Measurements from ENCODE around the gene GLP2R.
"Not testable (repeated sequence)": the region's sequence is repeated elsewhere in the genome, so short reads cannot be mapped to it uniquely, and the experiment has no call there.

Gene GLP2R

GRCh38 chr17:9918804-9919352 is 93.2 kb downstream of the GLP2R start:
- no peak for DNase-seq (ENCODE audit: low read depth in 4 of 4, low spot score in 1 of 4)

DNA sequence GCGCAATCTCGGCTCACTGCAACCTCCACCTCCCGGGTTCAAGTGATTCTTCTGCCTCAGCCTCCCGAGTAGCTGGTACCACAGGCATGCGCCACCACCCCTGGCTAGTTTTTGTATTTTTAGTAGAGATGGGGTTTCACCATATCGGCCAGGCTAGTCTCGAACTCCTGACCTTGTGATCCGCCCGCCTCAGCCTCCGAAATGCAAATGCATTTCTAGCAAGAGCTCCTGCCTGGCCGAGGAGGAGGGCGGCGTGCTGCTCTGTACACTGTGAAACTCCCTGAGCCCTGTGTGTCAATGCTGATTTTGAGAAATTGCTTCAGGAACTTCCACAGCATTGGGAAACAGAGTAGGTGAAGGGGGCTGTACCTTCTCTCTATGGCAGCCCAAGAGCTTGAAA is 95.5 kb downstream of the GLP2R start:
- not testable (repeated sequence) for DNase-seq (ENCODE audit: low read depth in 4 of 4, low spot score in 1 of 4)

- no peak for DNase-seq (ENCODE audit: low read depth in 4 of 4, low spot score in 1 of 4)
Measured at GRCh38 chr17:9922012-9922848, 96.5 kb downstream of the GLP2R start.

DNA sequence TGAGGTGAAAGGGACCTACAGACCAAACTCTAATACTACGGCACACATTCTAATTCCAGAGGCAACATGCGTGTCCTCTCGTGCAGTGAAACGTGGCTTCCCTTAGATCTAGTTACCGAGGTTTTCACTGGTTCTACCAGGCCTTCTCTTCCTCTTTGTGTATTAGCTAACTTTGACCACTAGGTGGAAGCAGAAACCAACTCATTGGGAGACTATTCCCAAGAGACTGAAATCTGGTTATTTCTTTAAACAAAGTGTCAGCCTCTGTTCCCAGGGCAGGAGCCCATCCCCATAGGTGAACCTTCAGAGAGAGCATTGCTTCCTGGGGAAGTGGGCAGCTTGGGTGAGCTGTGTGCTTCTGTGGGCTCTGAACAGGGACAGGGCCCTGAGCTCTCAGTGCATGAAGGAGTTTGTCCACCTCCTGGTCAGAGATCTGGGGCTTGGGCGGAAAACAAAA is 99.0 kb downstream of the GLP2R start:
- no peak for DNase-seq (ENCODE audit: low read depth in 4 of 4, low spot score in 1 of 4)

GRCh38 chr17:9925457-9925856 is 99.7 kb downstream of the GLP2R start:
- DNase-seq (ENCODE audit: low read depth in 4 of 4, low spot score in 1 of 4): no peak

GRCh38 chr17:9926150-9926804 is 100.6 kb downstream of the GLP2R start:
- no peak for DNase-seq (ENCODE audit: low read depth in 4 of 4, low spot score in 1 of 4)

DNA sequence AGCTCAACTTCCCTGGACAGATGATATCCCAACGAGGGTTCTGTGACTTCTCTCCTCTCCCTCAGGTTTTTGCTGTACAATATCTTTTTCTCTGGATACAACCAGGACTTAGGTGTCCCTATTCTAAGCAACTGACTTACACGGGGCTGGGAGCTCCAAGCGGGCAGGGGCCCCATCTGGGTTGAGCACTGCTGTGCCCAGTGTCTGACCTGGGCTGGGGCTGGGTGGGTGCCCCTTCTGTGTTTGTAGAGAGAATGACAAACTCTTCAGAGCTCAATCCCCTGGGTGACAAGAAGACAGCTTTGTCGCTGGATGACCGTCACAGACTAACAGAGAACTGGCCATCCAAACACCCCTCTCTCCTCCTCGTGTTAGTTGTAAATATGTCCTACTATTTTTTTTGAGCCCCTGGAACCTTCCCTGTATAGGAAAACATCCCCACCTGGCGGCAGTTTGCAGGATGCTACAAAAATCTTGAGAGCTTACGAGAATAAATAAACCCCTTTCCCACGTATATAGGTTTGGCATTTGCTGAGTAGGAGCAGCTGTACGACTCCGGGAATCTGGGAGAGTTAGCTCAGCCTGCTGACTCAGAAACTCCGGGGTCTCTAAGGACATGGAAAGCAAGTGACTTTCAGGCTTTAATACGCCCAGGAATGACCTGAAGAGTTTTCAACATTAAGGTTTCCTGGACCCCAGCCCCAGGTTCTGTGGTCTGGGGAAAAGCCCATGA is 103.0 kb downstream of the GLP2R start:
- DNase-seq (ENCODE audit: low read depth in 4 of 4, low spot score in 1 of 4): no peak

DNA sequence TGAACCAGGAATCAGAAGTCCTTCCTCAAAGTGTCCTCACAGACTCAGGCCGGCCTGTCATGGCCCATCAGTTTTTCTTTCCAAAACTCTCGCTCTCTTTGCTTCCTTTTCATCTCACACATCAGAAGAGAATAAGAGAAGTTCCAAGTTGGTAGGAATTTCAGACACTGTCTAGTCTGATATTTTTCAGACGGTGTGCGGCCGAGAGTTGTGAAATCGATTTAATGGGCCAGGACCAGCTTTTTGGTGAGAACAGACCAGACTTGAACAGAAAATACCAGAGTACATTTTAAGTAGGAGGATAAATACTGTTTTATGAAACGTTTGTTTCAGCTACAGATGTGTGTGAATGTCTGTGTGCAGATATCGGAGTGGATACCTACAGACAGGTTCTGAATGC is 104.1 kb downstream of the GLP2R start:
- no peak for DNase-seq (ENCODE audit: low read depth in 4 of 4, low spot score in 1 of 4)

GRCh38 chr17:9931144-9931741 is 105.5 kb downstream of the GLP2R start:
- no peak for DNase-seq (ENCODE audit: low read depth in 4 of 4, low spot score in 1 of 4)

DNA sequence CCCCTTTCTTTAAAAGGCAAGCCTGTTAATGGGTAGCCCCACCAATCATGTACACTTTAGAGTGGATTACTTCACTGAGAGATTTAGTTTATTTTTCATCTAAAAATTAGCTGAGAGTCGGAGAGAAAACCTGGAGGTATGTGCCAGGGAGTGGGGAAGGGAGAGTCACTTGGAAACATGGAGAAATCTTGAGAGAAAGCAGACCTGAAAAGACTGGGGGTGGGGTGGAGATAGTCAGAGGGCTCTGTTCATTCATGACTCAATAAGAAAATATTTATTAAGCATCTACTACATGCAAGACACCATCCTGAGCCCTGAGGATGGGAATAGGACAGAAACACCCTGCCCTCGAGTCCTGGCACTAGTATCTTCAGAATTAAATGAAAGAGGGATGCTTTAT is 106.8 kb downstream of the GLP2R start:
- no peak for DNase-seq (ENCODE audit: low read depth in 4 of 4, low spot score in 1 of 4)

- DNase-seq (ENCODE audit: low read depth in 4 of 4, low spot score in 1 of 4): no peak
Measured at GRCh38 chr17:9934331-9934730, 108.6 kb downstream of the GLP2R start.

GRCh38 chr17:9935408-9935807 is 109.7 kb downstream of the GLP2R start:
- no peak for DNase-seq (ENCODE audit: low read depth in 4 of 4, low spot score in 1 of 4)

- DNase-seq (ENCODE audit: low read depth in 4 of 4, low spot score in 1 of 4): no peak
Measured at GRCh38 chr17:9936095-9936494, 110.4 kb downstream of the GLP2R start.

GRCh38 chr17:9937241-9937761 is 111.6 kb downstream of the GLP2R start:
- no peak for DNase-seq (ENCODE audit: low read depth in 4 of 4, low spot score in 1 of 4)

DNA sequence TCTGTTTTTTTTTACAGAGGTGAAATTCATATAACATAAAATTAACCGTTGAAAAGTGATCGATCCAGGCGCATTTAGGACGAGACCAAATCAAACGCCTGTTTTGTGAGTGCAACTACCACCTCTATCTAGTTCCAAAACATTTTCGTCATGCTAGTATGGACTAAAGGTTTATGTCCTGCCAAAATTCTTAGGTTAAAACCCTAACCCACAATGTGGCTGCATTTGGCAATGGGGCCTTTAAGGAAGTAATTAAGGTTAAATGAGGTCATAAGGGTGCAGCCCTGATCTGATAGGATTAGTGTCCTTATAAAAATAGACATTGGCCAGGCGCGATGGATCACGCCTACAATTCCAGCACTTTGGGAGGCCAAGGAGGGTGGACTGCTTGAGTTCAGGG is 112.2 kb downstream of the GLP2R start:
- DNase-seq (ENCODE audit: low read depth in 4 of 4, low spot score in 1 of 4): no peak

- DNase-seq (ENCODE audit: low read depth in 4 of 4, low spot score in 1 of 4): no peak
Measured at GRCh38 chr17:9938764-9939163, 113.0 kb downstream of the GLP2R start.

GRCh38 chr17:9940841-9941240 is 115.1 kb downstream of the GLP2R start:
- DNase-seq (ENCODE audit: low read depth in 4 of 4, low spot score in 1 of 4): no peak

DNA sequence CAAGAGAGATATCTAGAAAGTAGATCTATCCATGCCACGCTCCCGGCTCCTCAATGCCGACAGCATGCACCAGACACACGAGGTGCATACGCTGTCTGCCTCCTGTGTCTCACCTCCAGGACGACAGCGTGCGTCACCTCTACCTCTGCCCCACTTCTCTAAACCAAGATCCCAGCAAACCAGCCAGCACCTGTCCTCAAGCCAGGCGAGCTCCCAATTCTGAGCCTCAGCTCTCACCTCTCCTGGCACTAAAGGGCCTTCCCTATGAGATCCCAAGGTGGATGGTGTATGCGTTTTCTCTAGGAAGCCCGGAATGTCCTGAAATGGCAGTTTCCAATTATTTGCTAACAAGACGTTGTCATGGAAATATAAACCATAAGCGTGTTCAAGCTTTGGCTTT is 115.6 kb downstream of the GLP2R start:
- DNase-seq (ENCODE audit: low read depth in 4 of 4, low spot score in 1 of 4): no peak
